Measurements from ENCODE around the gene SAMD1. TPM values are rescaled to one million over a fixed set of nuclear protein-coding genes. Genes with fewer than 3 reads are reported as not detected.

SAMD1 gene
- polyA plus RNA-seq, 2 of the 4 experiments (the other 2 are of a cell fraction) = 8.4 to 28.9 TPM

DNA sequence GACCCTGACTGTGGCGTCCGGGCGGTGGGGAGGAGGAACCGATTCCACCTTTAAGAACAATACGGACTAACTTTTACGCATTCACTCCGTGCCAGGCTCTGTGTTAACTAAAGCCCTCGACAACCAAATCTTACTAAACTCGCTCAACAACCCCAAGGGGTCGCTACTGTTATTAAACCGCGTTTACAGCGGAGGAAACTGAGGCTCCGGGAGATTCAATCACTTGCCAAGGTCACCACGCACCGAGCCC lies 1.2 kb downstream of the SAMD1 start:
- Histone ChIP-seq H3K4me2 (peak overlapping the region; percentile 76), H3K9me3 (peaks cover 11% of the 10 kb centered on the region), H3K27ac (peak overlapping the region; percentile 99), H3K4me3 (peak overlapping the region; percentile 87), H3K4me1 (0 out of 3 replicates have a peak, but pooled peaks cover 4% of the 10 kb centered on the region)
- POLR2A ChIA-PET = no interaction called here
- CTCF ChIA-PET = interaction anchor here (0.6 to 1.7 kb wide), 7 partner anchors 15 to 113 kb away, joined by 3 to 6 read pairs (median 3); partner anchors contain the start of genes ASF1B and MISP3
- TF ChIP-seq HDAC2 (IDR thresholded peaks at IDR 0.05) (no peak), CBX8 (IDR thresholded peaks at IDR 0.05) (no peak), EHF (CRISPR knock-in tag; IDR thresholded peaks at IDR 0.05) (no peak), EHMT2 (IDR thresholded peaks at IDR 0.05; ENCODE audit: low read depth) (no peak), RCOR1 (IDR thresholded peaks at IDR 0.05; ENCODE audit: low read depth, low read length) (no peak), USF2 (IDR thresholded peaks at IDR 0.05) (no peak), RFX5 (IDR thresholded peaks at IDR 0.05) (no peak), MAZ (IDR thresholded peaks at IDR 0.05; ENCODE audit: borderline replicate concordance, low read depth, low read length) (no peak), HOXA7 (CRISPR knock-in tag; IDR thresholded peaks at IDR 0.05) (no peak), E2F6 (IDR thresholded peaks at IDR 0.05; ENCODE audit: borderline replicate concordance, low read depth) (no peak), ESRRA (IDR thresholded peaks at IDR 0.05; ENCODE audit: borderline replicate concordance, low read length) (no peak), SREBF2 (IDR thresholded peaks at IDR 0.05) (no peak), NPAS2 (CRISPR knock-in tag; IDR thresholded peaks at IDR 0.05; ENCODE audit: borderline replicate concordance) (no peak), CHD4 (IDR thresholded peaks at IDR 0.05; ENCODE audit: borderline replicate concordance) (no peak), MAFK (IDR thresholded peaks at IDR 0.05; ENCODE audit: partially characterized antibody) (no peak), FOSB (CRISPR knock-in tag; IDR thresholded peaks at IDR 0.05) (no peak), RAD21 (conservative IDR thresholded peaks at IDR 0.05 in 1 of 2, IDR thresholded peaks at IDR 0.05 in 1 of 2) (no peak)
- TF ChIP-seq, protein P1, sequence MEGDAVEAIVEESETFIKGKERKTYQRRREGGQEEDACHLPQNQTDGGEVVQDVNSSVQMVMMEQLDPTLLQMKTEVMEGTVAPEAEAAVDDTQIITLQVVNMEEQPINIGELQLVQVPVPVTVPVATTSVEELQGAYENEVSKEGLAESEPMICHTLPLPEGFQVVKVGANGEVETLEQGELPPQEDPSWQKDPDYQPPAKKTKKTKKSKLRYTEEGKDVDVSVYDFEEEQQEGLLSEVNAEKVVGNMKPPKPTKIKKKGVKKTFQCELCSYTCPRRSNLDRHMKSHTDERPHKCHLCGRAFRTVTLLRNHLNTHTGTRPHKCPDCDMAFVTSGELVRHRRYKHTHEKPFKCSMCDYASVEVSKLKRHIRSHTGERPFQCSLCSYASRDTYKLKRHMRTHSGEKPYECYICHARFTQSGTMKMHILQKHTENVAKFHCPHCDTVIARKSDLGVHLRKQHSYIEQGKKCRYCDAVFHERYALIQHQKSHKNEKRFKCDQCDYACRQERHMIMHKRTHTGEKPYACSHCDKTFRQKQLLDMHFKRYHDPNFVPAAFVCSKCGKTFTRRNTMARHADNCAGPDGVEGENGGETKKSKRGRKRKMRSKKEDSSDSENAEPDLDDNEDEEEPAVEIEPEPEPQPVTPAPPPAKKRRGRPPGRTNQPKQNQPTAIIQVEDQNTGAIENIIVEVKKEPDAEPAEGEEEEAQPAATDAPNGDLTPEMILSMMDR (IDR thresholded peaks at IDR 0.05) = no peak
- WGBS (ENCODE audit: missing lambda C conversion rate) = 45% methylated on average over 13 of the region's 16 CpGs
- ATAC-seq (no peak), FAIRE-seq (no peak), DNase-seq (ENCODE audit: low read depth in 1 of 2, low spot score in 1 of 2) (peak in 1 of 2 experiments; percentile 29)

DNA sequence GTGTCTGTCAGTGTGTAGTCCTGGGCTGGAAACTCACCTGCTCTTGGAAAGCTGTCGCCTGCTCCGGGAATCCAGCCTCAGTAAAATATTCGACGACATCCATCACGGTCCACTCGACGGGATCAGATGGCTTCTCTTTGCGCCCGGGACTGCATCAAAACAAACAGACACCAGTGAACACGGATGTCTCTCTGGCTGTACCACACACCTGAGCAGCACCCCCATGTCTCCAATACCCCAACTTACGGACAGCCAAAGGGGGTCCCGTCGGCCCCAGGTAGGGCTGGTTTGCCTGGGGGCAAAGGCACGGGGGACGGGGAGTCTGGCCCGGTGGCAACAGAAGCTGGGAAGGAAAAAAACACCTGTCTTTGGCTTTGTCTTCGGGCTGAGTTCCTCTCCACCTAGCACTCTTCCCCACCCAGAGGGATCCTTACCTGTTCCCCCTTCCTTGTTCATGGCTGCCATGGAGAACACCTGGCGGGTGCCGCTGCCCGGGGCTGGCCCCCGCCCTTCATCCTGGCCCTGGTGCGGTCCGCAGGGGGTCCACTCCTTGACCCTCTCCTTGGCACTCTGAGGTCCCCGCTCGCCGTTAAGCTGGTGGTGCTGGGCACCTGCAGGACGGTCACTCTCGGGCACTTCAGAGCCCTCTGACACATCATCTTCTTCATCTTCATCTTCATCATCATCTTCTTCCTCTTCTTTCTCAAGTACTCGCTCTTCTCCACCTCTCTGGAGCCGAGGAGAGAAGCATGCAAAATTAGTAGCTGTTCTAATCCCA lies 1.7 kb downstream of the SAMD1 start:
- no peak for DNase-seq (ENCODE audit: low read depth in 1 of 2, low spot score in 1 of 2)
- ATAC-seq = no peak
- WGBS (ENCODE audit: missing lambda C conversion rate) = 90% methylated on average over 21 of the region's 30 CpGs
- peak overlapping the region; percentile 87 for H3K4me3 ChIP-seq
- peaks cover 11% of the 10 kb centered on the region for H3K9me3 ChIP-seq
- 0 out of 3 replicates have a peak, but pooled peaks cover 4% of the 10 kb centered on the region for H3K4me1 ChIP-seq
- H3K27ac ChIP-seq = peak overlapping the region in 1 of 2 experiments; percentile 99; a peak in 4 of 6 replicates
- FAIRE-seq = no peak
- no peak for TF ChIP-seq EHMT2 (IDR thresholded peaks at IDR 0.05; ENCODE audit: low read depth)
- no peak for TF ChIP-seq CEBPB (IDR thresholded peaks at IDR 0.05)
- TF ChIP-seq CHD4 (IDR thresholded peaks at IDR 0.05; ENCODE audit: borderline replicate concordance) = no peak
- TF ChIP-seq, protein P1 (IDR thresholded peaks at IDR 0.05) = no peak
- no peak for TF ChIP-seq CBX2 (IDR thresholded peaks at IDR 0.05; ENCODE audit: borderline replicate concordance, low read depth)
- no peak for TF ChIP-seq E2F6 (IDR thresholded peaks at IDR 0.05; ENCODE audit: borderline replicate concordance, low read depth)
- no peak for TF ChIP-seq MYC (IDR thresholded peaks at IDR 0.05; ENCODE audit: borderline replicate concordance, low read length)
- TF ChIP-seq BHLHE40 (IDR thresholded peaks at IDR 0.05; ENCODE audit: low read depth, low read length) = no peak
- TF ChIP-seq MAFK (IDR thresholded peaks at IDR 0.05; ENCODE audit: partially characterized antibody) = no peak
- no peak for TF ChIP-seq FOSL2 (IDR thresholded peaks at IDR 0.05)
- no peak for TF ChIP-seq FOSL2 (CRISPR knock-in tag; IDR thresholded peaks at IDR 0.05)
- TF ChIP-seq MAZ (IDR thresholded peaks at IDR 0.05; ENCODE audit: borderline replicate concordance, low read depth, low read length) = no peak
- TF ChIP-seq PHF8 (IDR thresholded peaks at IDR 0.05; ENCODE audit: borderline replicate concordance, low read depth) = no peak
- TF ChIP-seq POLR2AphosphoS2 (conservative IDR thresholded peaks at IDR 0.05; ENCODE audit: low read length) = no peak
- no peak for TF ChIP-seq NPAS2 (CRISPR knock-in tag; IDR thresholded peaks at IDR 0.05; ENCODE audit: borderline replicate concordance)
- no peak for TF ChIP-seq KDM5A (IDR thresholded peaks at IDR 0.05)
- no peak for TF ChIP-seq ELK1 (IDR thresholded peaks at IDR 0.05; ENCODE audit: low read depth, low read length)
- TF ChIP-seq NR3C1 (IDR thresholded peaks at IDR 0.05) = no peak
- ChIA-PET CTCF (interaction anchor here (0.6 to 1.7 kb wide), 7 partner anchors 15 to 114 kb away, joined by 3 to 6 read pairs (median 3); partner anchors contain the start of genes ASF1B and MISP3), POLR2A (no interaction called here)
- H3K4me2 ChIP-seq = peak overlapping the region; percentile 76
